Measurements from ENCODE around the gene UNKL.
"Not testable (repeated sequence)": the region's sequence is repeated elsewhere in the genome, so short reads cannot be mapped to it uniquely, and the experiment has no call there.

Gene UNKL

DNA sequence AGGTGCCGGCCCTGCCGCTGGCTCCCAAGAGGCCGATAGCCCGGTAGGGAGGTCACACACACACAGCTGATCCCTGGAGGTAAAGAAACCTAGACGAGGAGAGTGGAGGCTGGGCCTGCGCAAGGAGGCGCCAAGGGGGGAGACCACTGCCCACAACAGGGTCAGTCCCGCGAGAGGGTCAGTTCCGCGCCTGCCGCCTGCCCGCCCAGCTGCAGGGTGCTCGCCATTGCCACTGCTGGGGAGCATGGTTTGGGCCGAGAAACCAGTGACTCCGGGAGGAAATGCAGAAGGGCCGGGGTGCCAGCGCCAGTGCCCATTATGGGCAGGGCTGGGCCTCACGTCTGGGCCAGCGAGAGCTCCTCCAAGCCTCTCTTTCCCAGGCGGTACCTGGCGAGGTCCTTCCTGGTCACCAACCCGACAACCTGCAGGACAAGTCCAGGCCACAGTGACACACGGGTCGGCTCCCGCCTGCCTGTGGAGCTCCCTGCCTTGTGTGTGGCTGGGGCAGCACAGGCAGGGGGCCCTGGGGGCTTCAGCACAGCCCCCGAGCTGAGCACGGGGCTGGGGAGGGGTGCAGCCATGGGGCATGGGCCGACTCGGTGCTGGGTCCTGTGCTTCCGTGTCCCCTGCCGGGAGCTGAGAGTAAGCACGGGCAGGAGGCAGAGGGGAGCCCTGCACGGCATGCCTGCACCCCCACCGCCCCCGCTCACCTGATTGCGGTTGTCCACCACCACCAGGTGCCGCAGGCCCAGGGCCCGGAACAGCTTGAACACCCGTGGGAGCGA, 32.0 kb upstream of the UNKL start:
- in situ Hi-C loops (cut with MboI; ENCODE audit: low sequenced_read_pairs), result no loop called here

DNA sequence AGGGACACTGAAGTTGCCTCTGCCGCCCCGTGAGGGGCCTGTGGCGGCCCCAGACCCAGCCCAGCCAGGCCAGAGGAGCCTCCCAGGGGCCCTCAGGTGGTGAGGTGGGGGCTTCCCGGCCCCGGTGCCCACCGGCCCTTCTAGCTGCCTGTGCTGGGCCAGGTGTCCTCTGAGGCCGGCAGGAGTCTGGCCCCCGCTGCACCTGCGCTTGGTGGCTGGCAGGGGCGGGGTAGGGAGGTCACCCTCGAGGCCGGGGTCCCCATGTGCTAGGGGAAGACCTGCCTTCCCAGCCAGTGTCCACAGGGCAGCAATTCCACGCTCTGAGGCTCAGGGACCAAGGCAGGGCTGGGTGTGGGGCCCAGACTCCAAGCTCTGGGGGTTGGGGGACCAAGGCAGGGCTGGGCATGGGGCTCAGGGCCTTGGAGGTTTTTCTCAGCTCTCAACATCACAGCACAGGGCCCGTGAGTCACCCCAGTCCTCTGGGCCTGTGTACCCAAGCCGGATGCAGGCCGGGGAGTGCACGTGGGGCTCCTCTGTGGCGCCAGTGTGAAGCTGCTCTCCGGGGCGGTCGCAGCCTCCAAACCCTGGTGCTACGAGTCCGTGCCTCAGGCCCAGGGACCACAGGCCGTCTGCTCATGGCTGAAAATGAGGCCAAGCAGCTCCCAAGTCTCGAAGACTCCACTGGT, 31.2 kb upstream of the UNKL start:
- in situ Hi-C loops (cut with MboI; ENCODE audit: low sequenced_read_pairs), result no loop called here

DNA sequence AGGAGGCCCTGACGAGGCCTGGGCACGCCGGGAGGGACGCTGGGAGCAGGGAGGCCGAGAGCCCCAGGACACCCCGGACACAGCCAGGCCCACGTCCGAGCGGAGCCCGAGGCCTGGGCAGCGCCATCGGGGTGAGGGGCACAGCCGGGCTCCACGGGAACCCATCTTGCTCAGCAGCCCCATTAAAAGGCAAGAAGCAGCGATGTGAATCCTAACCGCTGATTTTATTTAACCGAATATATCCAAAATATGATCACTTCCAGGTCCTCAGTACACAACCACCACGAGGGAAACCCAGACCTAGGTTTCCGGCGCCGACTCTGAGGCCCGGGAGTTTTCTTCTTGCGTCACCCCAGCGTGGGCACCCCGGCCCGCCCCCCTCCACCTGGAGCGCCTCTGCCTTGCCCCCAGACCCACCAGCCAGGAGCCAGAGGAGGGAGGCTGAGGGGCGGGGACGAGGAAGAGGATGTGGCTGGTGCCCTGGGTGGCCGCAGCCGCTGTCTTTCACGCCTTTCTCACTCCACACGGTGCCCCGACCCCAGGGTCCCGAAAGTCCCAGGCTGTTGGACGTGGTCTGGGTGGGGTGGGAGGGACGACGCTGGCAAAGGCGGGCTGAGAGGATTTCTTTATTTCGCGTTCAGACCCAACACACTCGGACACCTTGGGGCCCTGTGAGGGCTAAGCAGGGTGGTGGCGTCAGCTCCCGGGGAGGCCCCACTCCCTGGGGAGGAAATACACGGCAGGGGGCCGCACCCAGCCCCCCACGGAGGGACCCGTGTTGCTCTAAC, 30.4 kb upstream of the UNKL start:
- in situ Hi-C loops (cut with MboI; ENCODE audit: low sequenced_read_pairs), result no loop called here

DNA sequence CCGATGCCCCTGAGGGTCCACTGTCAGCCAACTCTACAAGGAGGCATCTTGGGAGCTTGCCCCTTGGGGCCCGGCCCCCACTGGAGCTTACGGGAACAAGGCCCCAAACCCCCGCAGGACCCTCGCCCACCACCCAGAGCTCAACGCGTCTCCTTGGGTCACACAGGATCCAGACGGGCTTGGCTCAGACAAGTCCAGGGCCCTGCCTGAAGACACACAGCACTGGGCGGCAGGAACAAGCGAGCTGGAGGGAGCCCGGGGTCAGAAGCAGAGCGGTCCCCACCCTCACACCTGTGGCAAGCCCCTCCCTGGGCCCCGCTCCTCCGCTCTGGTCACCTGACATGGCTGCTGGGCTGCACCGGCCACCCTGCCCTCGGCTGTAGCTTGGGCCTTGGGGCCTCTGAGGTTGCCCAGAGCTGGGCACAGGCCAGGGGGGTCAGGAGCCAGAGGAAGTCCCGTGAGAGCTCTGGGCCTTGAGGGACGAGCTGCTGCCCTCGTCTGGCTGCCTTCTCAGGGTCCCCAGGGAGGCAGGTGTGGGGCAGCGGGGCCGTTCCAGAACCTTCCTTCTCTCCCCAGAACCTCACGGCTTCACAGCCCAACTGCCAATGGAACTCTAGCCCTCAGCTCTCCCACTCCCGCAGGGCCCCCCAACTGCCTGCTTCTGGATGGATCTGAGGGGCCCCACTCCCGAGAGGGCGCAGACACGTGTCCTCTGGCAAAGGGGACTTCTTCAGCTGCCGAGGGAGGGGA, 29.7 kb upstream of the UNKL start, which contains the start of gene CCDC154:
CCDC154 (minus strand) TSS at position 577 of the 750 bp plus-strand sequence; CDS start at position 343, 234 bp downstream.
- in situ Hi-C loops (cut with MboI; ENCODE audit: low sequenced_read_pairs), result no loop called here

DNA sequence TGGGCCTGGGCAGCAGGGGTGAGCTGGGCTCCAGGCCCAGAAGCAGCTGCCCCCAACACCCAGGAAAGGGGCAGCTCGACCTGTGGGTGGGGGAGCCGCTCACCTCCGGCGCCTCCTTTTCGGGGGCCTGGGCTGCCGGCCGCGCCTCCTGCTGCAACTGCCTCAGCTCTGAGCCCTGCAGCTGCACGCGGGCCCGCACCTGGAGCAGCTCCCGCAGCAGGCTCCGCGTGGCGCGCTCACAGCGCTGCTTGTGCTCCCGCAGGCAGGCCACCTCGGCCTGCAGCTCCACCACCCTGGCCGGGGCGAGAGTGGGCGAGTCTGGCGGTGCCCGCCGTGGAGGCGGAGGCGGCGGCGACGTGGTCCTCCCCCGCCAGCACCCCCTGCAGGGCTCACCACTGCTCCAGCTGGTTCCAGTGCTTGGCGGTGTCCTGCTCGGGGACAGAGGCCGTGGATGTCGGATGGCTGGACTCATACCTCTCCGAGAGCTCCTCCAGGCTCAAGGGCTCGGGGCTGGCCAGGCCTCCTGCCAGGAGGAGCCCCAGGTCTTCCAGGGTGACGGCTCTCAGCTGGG, 29.0 kb upstream of the UNKL start:
- in situ Hi-C loops (cut with MboI; ENCODE audit: low sequenced_read_pairs), result no loop called here

DNA sequence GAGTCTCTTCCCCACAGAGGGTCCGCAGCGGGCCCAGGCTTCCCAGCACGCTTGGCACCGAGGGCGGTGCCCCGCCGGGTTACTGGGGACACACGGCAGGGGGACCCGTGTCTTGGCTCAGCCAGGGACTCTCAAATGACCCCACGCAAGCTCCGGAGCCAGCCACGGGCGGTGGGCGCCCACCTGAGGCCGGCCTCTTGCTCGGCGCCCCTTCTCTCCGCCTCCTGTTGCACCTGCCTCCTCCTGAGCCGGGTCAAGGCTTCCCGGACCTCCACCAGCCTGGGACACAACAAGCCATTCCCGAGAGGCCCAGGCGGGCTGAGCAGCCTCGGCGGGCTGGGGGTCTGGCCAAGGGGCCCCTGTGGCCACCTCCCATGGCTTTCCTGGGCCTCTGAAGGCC, 28.2 kb upstream of the UNKL start:
- in situ Hi-C loops (cut with MboI; ENCODE audit: low sequenced_read_pairs), result no loop called here

DNA sequence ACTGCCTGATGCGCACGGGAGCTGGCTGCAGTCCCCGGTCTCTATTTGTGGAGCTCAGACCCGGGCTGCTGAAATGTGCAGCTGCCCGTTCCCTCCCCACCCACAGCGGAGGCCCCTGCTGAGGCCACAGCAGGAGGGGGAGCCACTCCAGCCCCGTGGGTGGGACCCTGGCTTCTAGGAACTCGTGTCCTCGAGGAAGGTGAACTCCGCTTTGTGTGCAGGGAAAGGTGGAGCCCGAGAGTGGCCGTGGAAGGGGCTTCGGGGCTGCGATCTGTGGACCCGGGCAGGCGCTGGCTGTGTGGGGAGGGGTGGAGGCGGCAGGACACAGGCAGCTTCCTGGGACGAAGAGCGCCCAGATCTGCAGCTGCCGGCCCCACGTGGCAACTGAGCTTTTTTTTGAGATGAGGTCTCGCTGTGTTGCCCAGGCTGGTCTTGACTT, 26.9 kb upstream of the UNKL start:
- in situ Hi-C loops (cut with MboI; ENCODE audit: low sequenced_read_pairs), result no loop called here

DNA sequence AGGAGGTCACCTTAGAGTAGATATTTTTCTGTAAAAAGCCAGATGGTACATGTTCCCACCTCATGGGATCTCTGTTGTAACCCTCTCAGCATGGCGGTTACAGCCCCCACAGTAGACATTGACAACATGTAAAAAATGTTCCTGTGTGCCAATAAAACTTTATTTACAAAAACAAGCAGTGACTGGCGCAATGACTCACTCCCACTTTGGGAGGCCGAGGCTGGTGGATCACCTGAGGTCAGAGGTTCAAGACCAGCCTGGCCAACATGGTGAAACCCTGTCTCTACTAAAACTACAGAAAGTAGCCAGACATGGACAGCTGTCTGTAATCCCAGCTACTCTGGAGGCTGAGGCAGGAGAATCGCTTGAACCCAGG, 25.2 kb upstream of the UNKL start:
- in situ Hi-C loops (cut with MboI; ENCODE audit: low sequenced_read_pairs), result not testable (repeated sequence)

DNA sequence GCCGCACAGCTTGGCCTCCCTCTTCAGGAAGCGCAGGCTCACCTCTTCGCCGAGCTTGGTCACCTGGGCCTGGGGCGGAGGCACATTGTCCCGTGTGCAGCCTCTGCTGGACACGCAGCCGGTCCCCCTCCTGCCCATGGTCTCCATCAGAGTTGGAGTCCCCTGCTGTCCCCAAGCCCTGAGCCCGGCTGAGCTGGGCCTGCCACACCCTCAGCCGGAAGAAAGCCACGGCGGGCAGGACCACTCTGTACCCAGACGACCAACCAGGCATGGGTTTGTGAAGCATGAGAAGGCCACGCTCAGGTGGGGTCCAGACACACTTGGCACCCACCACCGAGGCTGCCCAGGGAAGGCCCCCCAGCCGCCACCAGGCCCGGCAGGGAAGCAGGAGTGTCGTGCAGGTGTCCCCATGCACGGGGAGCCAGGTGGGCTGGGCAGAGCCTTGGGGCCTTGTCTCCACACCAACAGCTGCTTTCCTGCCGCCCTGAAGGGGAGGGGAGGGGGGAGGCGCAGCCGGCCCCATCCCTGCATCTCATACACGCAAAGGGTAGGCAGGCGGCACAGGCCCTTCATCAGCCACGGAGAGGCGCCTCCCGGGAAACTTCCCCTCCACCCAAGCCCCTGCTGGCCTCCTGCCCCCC, 24.7 kb upstream of the UNKL start:
- in situ Hi-C loops (cut with MboI; ENCODE audit: low sequenced_read_pairs), result no loop called here

DNA sequence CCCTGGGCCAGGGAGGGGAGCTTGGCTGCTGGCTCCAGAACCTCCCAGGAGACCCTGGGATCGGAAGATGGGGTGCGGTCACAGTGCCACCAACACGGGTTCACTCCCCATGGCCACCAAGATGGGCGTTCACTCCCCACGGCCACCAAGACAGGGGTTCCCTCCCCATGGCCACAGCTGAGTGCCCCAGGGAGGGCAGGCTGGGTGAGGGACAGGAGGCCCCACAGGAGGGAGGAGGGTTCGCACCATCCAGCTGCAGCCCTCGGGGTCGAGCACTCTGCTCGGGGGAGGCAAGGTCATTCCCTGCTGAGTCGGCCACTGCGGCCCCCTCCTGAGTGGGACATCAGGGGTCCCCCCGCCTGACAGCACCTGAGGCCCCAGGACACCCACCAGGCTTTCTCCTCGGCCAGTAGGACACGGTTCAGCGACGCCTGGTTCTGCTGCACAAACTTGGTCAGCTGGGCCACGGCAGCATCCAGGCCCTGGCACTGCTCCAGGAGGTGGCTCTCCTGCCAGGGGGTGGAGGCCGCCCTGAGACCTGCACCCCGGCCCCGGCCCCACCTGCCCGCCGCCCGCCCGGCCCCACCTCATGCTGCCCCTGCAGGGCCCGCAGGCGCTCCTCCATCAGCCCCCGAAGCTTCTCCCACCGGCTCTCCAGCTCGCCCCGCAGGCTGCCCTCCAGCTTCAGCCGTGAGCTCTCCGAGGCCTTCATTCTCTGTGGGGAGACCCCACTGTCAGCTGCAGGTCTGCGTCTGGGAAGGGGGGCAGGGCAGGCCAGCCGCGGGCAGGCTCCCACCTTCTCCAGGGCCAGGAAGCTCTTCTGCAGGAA, 23.9 kb upstream of the UNKL start:
- in situ Hi-C loops (cut with MboI; ENCODE audit: low sequenced_read_pairs), result no loop called here

DNA sequence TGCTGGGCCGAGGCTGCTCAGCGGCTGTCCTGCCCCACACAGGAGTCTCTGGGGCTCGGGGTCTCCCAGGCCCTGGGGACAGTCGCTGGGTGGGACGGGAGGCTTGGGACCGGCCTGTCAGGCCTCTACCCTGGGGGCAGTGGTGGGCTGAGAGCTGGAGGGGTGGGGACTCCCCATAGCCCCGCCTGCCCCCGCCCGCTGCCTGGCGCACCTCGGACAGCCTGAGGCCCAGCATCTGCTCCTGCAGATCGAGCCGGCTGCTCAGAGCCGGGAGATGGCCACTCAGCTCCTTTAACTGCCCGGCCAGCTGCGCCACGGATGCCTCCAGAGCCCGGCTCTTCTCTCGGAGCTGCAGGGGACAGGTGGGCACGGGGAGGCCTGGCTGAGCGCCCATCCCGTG, 23.1 kb upstream of the UNKL start:
- in situ Hi-C loops (cut with MboI; ENCODE audit: low sequenced_read_pairs), result no loop called here

DNA sequence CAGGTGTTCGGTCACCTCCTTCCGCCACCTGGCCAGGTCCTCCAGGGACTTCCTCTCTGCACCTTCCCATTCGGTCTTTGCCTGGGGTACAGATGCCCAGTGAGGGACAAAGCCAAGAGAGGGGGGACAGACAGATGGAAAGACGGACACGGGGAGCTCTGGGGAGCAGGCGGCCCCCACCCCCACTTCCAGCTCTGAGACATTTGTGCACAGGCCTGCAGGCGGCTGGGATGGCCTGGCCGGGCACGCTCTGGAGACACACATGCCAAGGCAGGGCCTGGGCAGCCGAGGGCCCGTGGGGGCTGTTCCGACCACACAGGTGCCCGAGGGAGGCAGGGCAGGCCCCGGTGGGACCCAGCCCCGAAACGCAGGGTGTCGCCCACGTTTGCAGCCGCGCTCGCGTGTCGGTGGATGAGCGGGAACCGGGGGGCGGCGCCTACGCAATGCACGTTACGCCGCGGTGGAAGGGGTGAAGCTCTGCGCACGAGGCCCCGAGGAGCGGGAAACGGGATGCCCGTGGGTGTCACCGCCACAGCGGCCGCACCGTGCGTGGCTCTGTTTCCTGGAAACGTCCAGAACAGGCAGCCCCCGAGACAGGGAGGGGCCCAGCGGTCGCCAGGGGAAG, 22.3 kb upstream of the UNKL start:
- in situ Hi-C loops (cut with MboI; ENCODE audit: low sequenced_read_pairs), result no loop called here

DNA sequence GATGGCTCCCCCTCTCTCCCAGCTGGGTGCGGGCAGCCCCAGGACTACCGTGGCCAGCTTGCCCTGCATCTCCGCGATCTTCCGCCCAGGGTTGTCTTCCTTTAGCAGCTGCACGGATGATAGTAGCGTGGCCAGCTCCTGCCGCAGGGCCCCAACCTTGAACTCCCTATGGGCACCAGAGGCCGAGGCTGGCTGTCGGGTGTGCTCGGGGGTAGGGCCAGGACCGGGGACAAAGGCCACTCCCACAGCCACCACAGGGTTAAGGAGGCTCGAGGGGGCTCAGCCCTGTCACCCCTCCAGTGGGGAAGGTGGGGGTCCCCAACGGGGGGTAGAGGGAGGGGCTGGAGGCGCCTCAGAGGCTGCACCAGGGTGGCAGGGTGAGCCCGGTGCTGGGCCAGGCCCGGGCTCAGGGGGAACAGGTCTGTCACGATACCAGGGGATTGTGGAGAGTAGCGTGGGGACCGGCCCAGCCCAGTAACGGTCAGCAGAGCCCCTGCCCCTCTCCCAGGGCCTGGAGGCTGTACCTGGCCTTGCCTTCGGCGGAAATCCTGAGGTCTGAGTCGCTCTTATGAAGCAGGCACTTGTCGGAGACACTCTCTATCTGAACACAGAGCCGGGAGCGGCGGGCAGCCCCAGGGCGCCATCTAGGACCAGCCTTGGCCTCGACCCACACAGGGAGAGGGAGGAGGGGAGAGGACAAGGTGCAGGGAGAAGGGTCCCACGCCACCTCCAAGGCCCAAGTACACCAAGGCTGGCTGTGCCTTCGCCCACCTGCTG, 21.6 kb upstream of the UNKL start:
- in situ Hi-C loops (cut with MboI; ENCODE audit: low sequenced_read_pairs), result no loop called here

DNA sequence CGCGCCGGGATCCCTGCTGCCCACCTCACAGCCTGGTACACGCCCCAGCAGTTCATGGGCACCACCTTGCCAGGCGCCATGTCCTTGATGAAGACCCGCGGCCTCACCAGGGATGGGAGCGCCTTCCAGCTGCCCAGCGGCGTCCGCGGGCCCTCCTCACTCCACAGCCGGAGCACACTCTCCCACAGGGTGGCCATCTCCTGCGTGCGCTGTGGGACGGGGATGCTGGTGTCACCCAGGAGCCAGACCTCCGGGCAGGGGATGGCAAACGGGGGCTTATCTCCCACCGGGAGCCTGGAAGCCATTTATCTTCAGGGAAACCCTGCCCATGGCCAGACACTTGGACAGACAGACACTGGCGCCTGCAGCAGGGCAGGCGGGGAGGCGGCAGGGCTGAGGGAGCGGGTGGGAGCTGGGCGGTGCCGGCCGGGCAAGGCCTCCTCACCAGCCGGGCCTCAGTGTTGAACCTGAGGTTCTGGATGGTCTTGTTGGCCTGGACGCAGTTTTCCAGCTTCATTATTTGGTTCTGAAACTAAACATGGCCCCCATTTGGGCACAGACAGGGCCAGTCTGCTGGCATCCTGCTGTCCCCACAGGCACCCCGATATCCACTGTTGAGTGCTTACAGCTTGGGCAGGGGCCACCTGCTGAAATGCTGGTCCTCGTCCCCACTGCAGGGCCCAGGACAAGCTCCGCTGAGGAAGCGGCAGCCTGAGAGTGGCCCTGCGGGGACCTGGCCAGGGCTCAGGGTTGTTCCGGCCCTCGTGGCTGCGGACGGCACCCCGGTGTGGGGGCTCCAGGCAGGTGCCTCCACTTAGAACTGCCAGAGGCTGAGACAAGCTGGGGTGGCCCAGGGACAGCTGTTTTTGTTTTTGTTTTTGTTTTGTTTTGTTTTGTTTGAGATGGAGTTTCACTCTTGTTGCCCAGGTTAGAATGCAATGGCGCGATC, 20.4 kb upstream of the UNKL start:
- in situ Hi-C loops (cut with MboI; ENCODE audit: low sequenced_read_pairs), result no loop called here

DNA sequence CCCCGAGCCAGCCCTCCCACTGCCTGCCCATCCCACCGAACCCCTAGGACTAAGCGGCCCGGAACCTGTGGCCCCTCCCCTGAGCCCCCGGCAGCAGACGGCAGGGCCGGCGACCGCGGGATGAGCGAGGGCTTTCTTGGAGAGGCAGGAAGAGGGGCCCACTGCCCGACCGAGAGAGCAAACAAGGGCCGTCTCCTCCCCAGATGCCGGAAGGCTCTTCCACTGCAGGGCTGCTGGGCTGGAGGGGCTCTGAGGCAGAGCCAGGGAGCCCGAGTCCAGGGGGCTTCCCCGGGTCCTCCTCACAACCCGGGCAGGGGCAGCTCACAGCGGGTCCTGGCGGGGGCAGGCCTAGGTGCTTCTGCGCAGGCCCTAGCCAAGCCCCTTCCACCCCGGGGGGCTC, 19.3 kb upstream of the UNKL start:
- in situ Hi-C loops (cut with MboI; ENCODE audit: low sequenced_read_pairs), result no loop called here

DNA sequence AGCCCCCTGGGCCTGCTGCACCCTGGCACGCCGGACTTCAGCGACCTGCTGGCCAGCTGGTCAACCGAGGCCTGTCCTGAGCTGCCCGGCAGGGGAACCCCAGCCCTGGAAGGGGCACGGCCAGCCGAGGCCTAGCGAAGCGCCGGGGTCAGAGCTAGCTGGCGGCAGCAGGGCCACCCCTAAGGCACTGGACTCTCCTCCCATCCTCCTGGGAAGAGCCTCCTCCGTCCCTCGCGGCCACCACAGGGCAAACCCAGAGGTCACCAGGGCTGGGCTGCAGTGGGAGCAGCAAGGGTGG, 18.7 kb upstream of the UNKL start:
- in situ Hi-C loops (cut with MboI; ENCODE audit: low sequenced_read_pairs), result no loop called here
